Osteoblast (primary cell): ENCODE data around the gene PAQR6. TPM values are rescaled to one million over a fixed set of nuclear protein-coding genes. Genes with fewer than 3 reads are reported as not detected.

Experiments
- DNase-seq: peaks from one replicate; pipeline ENCODE4 v3.0.0; 2011; ENCODE audit warnings: low spot score, mixed read lengths; ENCODE audit not compliant: insufficient read length; ENCODE audit errors: missing footprints
- H2AFZ ChIP-seq: 2 replicates; pipeline ENCODE4 v1.6.0; 2011; ENCODE audit warnings: mild to moderate bottlenecking, low read length
- H3K27ac ChIP-seq: 2 replicates; pipeline ENCODE4 v1.5.1; 2011; ENCODE audit warnings: mild to moderate bottlenecking, low read depth, low read length, moderate library complexity
- H3K27me3 ChIP-seq: 2 replicates; pipeline ENCODE4 v1.6.0; 2012; ENCODE audit warnings: mild to moderate bottlenecking, control low read depth, inconsistent platforms, low read length, moderate library complexity; ENCODE audit not compliant: insufficient read depth
- H3K36me3 ChIP-seq: 2 replicates; pipeline ENCODE4 v1.5.1; 2011; ENCODE audit warnings: mild to moderate bottlenecking, low read length, control low read depth, moderate library complexity; ENCODE audit not compliant: insufficient read depth
- H3K4me1 ChIP-seq: 2 replicates; pipeline ENCODE4 v1.5.1; 2011; ENCODE audit warnings: mild to moderate bottlenecking, low read length, control low read depth, moderate library complexity; ENCODE audit not compliant: insufficient read depth
- H3K4me2 ChIP-seq: 2 replicates; pipeline ENCODE4 v1.6.0; 2011; ENCODE audit warnings: mild to moderate bottlenecking, low read length; ENCODE audit not compliant: insufficient read depth
- H3K4me3 ChIP-seq: fragments of 200-600 bp; sonication (generic); 3 replicates; pipeline ENCODE4 v1.5.1; 2012; ENCODE audit warnings: mild to moderate bottlenecking, low read length, inconsistent platforms; ENCODE audit not compliant: insufficient read depth
- H3K79me2 ChIP-seq: 2 replicates; pipeline ENCODE4 v1.6.0; 2012; ENCODE audit warnings: mild to moderate bottlenecking, low read length, control low read depth, inconsistent platforms; ENCODE audit not compliant: insufficient read depth
- H3K9me3 ChIP-seq: 2 replicates; pipeline ENCODE4 v1.5.1; 2011; ENCODE audit warnings: low read depth, low read length, control low read depth
- H4K20me1 ChIP-seq: 2 replicates; pipeline ENCODE4 v1.6.0; 2012; ENCODE audit warnings: mild to moderate bottlenecking, low read length, control low read depth; ENCODE audit not compliant: insufficient read depth
- CTCF ChIP-seq: IDR thresholded peaks from 2 replicates; pipeline ENCODE4 v1.5.1; 2011; ENCODE audit warnings: mild to moderate bottlenecking, low read depth, low read length, moderate library complexity; ENCODE audit errors: extremely low read depth
- total RNA-seq: library from RNA; depleted of rRNA; stranded (reverse); fragments of >200 nt; gene quantifications from 2 replicates; pipeline ENCODE4 v1.2.3, GENCODE V29; 2012

Gene PAQR6
- 0.36 and 0.59 TPM in 2 replicates for total RNA-seq

GRCh38 chr1:156247460-156248322, at the start of gene PAQR6:
TSS of gene PAQR6 (minus strand) at chr1:156248056. CDS start at chr1:156246731, 1,325 bp downstream.
- Histone ChIP-seq H3K4me3 (no peak within 1 kb of the TSS), H3K27ac (no peak within 1 kb of the TSS), H3K4me1 (peaks cover 6% of the 10 kb centered on the region), H3K36me3 (peaks cover 29% of the 10 kb centered on the region), H3K4me2 (no peak within 1 kb of the TSS), H3K27me3 (peaks cover 19% of the 10 kb centered on the region), H4K20me1 (no peaks in the 10 kb centered on the region), H2AFZ (no peak within 1 kb of the TSS), H3K79me2 (no peaks in the 10 kb centered on the region), H3K9me3 (no peaks in the 10 kb centered on the region)
- peak; percentile 84 for DNase-seq
- no peak for TF ChIP-seq CTCF

GRCh38 chr1:156295391-156295947, 47.6 kb upstream of the PAQR6 start, which contains the start of gene GLMP:
TSS of gene GLMP (minus strand) at chr1:156295679. CDS start at chr1:156295645, 34 bp downstream.
- H3K27me3 ChIP-seq: no peaks in the 10 kb centered on the region
- H3K4me1 ChIP-seq: peaks cover 24% of the 10 kb centered on the region
- H3K9me3 ChIP-seq: no peaks in the 10 kb centered on the region
- peak within 1 kb of the TSS; percentile 56 for H3K27ac ChIP-seq
- H3K4me2 ChIP-seq: peak within 1 kb of the TSS; percentile 86
- peaks cover 7% of the 10 kb centered on the region for H3K36me3 ChIP-seq
- peaks cover 32% of the 10 kb centered on the region for H3K79me2 ChIP-seq
- H2AFZ ChIP-seq: peak within 1 kb of the TSS; percentile 93
- peak; percentile 94 for DNase-seq
- H3K4me3 ChIP-seq: peak within 1 kb of the TSS; percentile 89
- H4K20me1 ChIP-seq: no peaks in the 10 kb centered on the region
- TF ChIP-seq CTCF: no peak

- H3K4me1 ChIP-seq: peaks cover 24% of the 10 kb centered on the region
- H3K27ac ChIP-seq: no peak overlapping the region
- H3K9me3 ChIP-seq: no peaks in the 10 kb centered on the region
- H3K27me3 ChIP-seq: no peaks in the 10 kb centered on the region
- no peak overlapping the region for H3K4me2 ChIP-seq
- DNase-seq: no peak
- peaks cover 32% of the 10 kb centered on the region for H3K79me2 ChIP-seq
- peaks cover 13% of the 10 kb centered on the region for H3K36me3 ChIP-seq
- H4K20me1 ChIP-seq: no peaks in the 10 kb centered on the region
- no peak for TF ChIP-seq CTCF
- no peak overlapping the region for H2AFZ ChIP-seq
- no peak overlapping the region for H3K4me3 ChIP-seq
Observed at GRCh38 chr1:156293895-156294294, 46.0 kb upstream of the PAQR6 start.

- no peak overlapping the region for H3K4me3 ChIP-seq
- no peaks in the 10 kb centered on the region for H3K9me3 ChIP-seq
- peaks cover 24% of the 10 kb centered on the region for H3K4me1 ChIP-seq
- H2AFZ ChIP-seq: no peak overlapping the region
- H4K20me1 ChIP-seq: no peaks in the 10 kb centered on the region
- no peaks in the 10 kb centered on the region for H3K27me3 ChIP-seq
- H3K4me2 ChIP-seq: no peak overlapping the region
- H3K79me2 ChIP-seq: peaks cover 32% of the 10 kb centered on the region
- TF ChIP-seq CTCF: no peak
- H3K27ac ChIP-seq: no peak overlapping the region
- peaks cover 18% of the 10 kb centered on the region for H3K36me3 ChIP-seq
- no peak for DNase-seq
Observed at GRCh38 chr1:156293098-156293434, 45.2 kb upstream of the PAQR6 start.
